ENCODE data around the gene DSE. TPM values are rescaled to one million over a fixed set of nuclear protein-coding genes. Genes with fewer than 3 reads are reported as not detected.

The DSE gene
- polyA plus RNA-seq, 3 donors: 14.6 to 36.5 (median 28.4) TPM

DNA sequence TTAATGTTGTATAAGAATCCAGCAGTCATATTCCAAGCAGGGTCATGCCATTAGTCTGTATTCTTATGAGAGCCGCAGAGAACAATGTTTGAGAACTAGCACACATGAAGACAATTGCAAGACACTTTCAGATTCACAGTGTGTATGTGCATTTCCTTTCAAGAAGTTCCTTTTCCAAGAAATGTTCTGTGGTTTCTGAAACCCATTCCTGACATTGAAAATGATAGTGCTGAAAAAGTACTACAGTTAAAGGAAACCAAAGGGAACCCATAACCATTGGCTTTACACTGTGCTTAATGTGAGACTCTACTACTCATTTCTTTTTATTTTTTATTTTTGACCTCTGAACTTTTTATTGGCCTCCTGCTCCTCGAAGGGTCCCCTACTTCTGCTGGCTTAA, 86.2 kb downstream of the DSE start:
- intact Hi-C loops (cut with micrococcal nuclease): no loop called here
- no peak for DNase-seq
- H3K4me2 ChIP-seq (replicated peaks; ENCODE audit: extremely low read depth, low read length, poor library complexity, severe bottlenecking): no peak overlapping the region
- H3K4me3 Mint-ChIP-seq: no peak overlapping the region
- TF ChIP-seq, protein P1, sequence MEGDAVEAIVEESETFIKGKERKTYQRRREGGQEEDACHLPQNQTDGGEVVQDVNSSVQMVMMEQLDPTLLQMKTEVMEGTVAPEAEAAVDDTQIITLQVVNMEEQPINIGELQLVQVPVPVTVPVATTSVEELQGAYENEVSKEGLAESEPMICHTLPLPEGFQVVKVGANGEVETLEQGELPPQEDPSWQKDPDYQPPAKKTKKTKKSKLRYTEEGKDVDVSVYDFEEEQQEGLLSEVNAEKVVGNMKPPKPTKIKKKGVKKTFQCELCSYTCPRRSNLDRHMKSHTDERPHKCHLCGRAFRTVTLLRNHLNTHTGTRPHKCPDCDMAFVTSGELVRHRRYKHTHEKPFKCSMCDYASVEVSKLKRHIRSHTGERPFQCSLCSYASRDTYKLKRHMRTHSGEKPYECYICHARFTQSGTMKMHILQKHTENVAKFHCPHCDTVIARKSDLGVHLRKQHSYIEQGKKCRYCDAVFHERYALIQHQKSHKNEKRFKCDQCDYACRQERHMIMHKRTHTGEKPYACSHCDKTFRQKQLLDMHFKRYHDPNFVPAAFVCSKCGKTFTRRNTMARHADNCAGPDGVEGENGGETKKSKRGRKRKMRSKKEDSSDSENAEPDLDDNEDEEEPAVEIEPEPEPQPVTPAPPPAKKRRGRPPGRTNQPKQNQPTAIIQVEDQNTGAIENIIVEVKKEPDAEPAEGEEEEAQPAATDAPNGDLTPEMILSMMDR (IDR thresholded peaks at IDR 0.05): no peak
- H3K9ac ChIP-seq (ENCODE audit: insufficient read depth, low read length, poor library complexity, severe bottlenecking): no peak overlapping the region
- no peak overlapping the region for H2AFZ ChIP-seq (ENCODE audit: insufficient read depth, low read depth, low read length, poor library complexity, severe bottlenecking)
- no peak overlapping the region for H3K27ac ChIP-seq (ENCODE audit: low read depth in 1 of 2, low read length in 2 of 2)
- 80% methylated on average over 1 of the region's 2 CpGs for WGBS (ENCODE audit: insufficient coverage)
- peaks cover 0 to 1% (median 0%) of the 10 kb centered on the region in 7 donors for H3K9me3 Mint-ChIP-seq
- no peaks in the 10 kb centered on the region for H3K9me3 ChIP-seq (replicated peaks in 1 of 2; ENCODE audit: control insufficient read depth in 1 of 2, insufficient read depth in 1 of 2, low read length in 2 of 2)
- H3K4me1 Mint-ChIP-seq: peaks cover 45% of the 10 kb centered on the region
- H3K36me3 ChIP-seq (replicated peaks in 1 of 2; ENCODE audit: control insufficient read depth in 1 of 2, insufficient read depth in 2 of 2, low read length in 2 of 2): no peaks in the 10 kb centered on the region
- H3K27me3 ChIP-seq (ENCODE audit: control insufficient read depth in 2 of 2, insufficient read depth in 2 of 2, low read length in 2 of 2): no peaks in the 10 kb centered on the region
- H3K4me3 ChIP-seq (replicated peaks in 1 of 3; ENCODE audit: low read depth in 2 of 3, low read length in 3 of 3): no peak overlapping the region
- H3K79me2 ChIP-seq (ENCODE audit: insufficient read depth, low read length): no peaks in the 10 kb centered on the region
- peaks cover 0 to 3% (median 2%) of the 10 kb centered on the region in 3 donors for H3K27me3 Mint-ChIP-seq (ENCODE audit: low read depth in 3 of 3)
- peak overlapping the region in 2 of 7 donors; percentile 11 to 54 for H3K27ac Mint-ChIP-seq
- H3K4me1 ChIP-seq (ENCODE audit: control insufficient read depth in 1 of 2, insufficient read depth in 2 of 2, low read length in 2 of 2): peaks cover 30 to 49% of the 10 kb centered on the region in 2 donors
- H3K36me3 Mint-ChIP-seq: peaks cover 0 to 7% of the 10 kb centered on the region in 2 donors
- no peaks in the 10 kb centered on the region for H4K20me1 ChIP-seq (ENCODE audit: insufficient read depth, low read length)

DNA sequence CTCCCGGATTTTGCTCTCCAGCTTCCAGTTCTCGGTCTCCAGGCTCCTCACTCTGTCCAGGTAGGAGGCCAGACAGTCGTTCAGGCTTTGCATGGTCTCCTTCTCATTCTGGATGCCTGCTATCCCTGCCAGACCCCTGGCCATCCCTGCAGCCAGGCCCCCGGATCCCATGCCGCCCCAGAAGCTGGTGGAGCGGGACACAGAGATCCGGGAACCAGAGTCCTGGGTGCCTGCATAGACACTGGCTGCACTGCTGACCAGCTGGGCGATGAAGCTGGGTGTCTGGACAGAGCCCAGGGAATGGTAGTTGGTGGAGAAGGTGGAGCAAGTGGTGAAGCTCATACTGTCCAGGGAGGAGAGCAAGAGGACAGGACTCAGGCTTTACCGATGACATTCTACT, 87.5 kb downstream of the DSE start:
- H3K27ac ChIP-seq (ENCODE audit: low read depth in 1 of 2, low read length in 2 of 2): no peak overlapping the region
- peak overlapping the region in 1 of 7 donors; percentile 9 for H3K27ac Mint-ChIP-seq
- no peaks in the 10 kb centered on the region for H3K9me3 ChIP-seq (replicated peaks in 1 of 2; ENCODE audit: control insufficient read depth in 1 of 2, insufficient read depth in 1 of 2, low read length in 2 of 2)
- H3K79me2 ChIP-seq (ENCODE audit: insufficient read depth, low read length): peaks cover 12% of the 10 kb centered on the region
- DNase-seq: no peak
- TF ChIP-seq, protein P1 (IDR thresholded peaks at IDR 0.05): no peak
- no peaks in the 10 kb centered on the region for H3K36me3 ChIP-seq (replicated peaks in 1 of 2; ENCODE audit: control insufficient read depth in 1 of 2, insufficient read depth in 2 of 2, low read length in 2 of 2)
- H3K27me3 Mint-ChIP-seq (ENCODE audit: low read depth in 3 of 3): peaks cover 0 to 3% (median 2%) of the 10 kb centered on the region in 3 donors
- no peak overlapping the region for H3K9ac ChIP-seq (ENCODE audit: insufficient read depth, low read length, poor library complexity, severe bottlenecking)
- H4K20me1 ChIP-seq (ENCODE audit: insufficient read depth, low read length): no peaks in the 10 kb centered on the region
- no peak overlapping the region for H3K4me3 Mint-ChIP-seq
- H3K36me3 Mint-ChIP-seq: peaks cover 3 to 9% of the 10 kb centered on the region in 2 donors
- peaks cover 46% of the 10 kb centered on the region for H3K4me1 Mint-ChIP-seq
- intact Hi-C loops (cut with micrococcal nuclease): no loop called here
- 99% methylated on average over 8 of the region's 9 CpGs for WGBS (ENCODE audit: insufficient coverage)
- H2AFZ ChIP-seq (ENCODE audit: insufficient read depth, low read depth, low read length, poor library complexity, severe bottlenecking): no peak overlapping the region
- peaks cover 33 to 49% of the 10 kb centered on the region in 2 donors for H3K4me1 ChIP-seq (ENCODE audit: control insufficient read depth in 1 of 2, insufficient read depth in 2 of 2, low read length in 2 of 2)
- H3K9me3 Mint-ChIP-seq: peaks cover 0 to 1% (median 0%) of the 10 kb centered on the region in 7 donors
- H3K4me3 ChIP-seq (replicated peaks in 1 of 3; ENCODE audit: low read depth in 2 of 3, low read length in 3 of 3): no peak overlapping the region
- H3K27me3 ChIP-seq (ENCODE audit: control insufficient read depth in 2 of 2, insufficient read depth in 2 of 2, low read length in 2 of 2): no peaks in the 10 kb centered on the region
- H3K4me2 ChIP-seq (replicated peaks; ENCODE audit: extremely low read depth, low read length, poor library complexity, severe bottlenecking): no peak overlapping the region
